ENCODE data around the gene FAM76B.

FAM76B gene

GRCh38 chr11:95793116-95793515, 3.5 kb upstream of the FAM76B start:
- DNase-seq (ENCODE audit: extremely low spot score, insufficient read length, low read depth) = no peak
- no peak for FAIRE-seq

- FAIRE-seq (no peak), DNase-seq (ENCODE audit: extremely low spot score, insufficient read length, low read depth) (no peak)
These were observed 3.1 kb upstream of the FAM76B start for GRCh38 chr11:95792700-95793099.

GRCh38 chr11:95792200-95792599, 2.6 kb upstream of the FAM76B start:
- no peak for FAIRE-seq

GRCh38 chr11:95791709-95792033, 2.1 kb upstream of the FAM76B start:
- DNase-seq (ENCODE audit: extremely low spot score, insufficient read length, low read depth) = no peak
- FAIRE-seq = no peak

More at GRCh38 chr11:95792200-95792599, 2.6 kb upstream of the FAM76B start:
- DNase-seq (ENCODE audit: extremely low spot score, insufficient read length, low read depth) = no peak

DNA sequence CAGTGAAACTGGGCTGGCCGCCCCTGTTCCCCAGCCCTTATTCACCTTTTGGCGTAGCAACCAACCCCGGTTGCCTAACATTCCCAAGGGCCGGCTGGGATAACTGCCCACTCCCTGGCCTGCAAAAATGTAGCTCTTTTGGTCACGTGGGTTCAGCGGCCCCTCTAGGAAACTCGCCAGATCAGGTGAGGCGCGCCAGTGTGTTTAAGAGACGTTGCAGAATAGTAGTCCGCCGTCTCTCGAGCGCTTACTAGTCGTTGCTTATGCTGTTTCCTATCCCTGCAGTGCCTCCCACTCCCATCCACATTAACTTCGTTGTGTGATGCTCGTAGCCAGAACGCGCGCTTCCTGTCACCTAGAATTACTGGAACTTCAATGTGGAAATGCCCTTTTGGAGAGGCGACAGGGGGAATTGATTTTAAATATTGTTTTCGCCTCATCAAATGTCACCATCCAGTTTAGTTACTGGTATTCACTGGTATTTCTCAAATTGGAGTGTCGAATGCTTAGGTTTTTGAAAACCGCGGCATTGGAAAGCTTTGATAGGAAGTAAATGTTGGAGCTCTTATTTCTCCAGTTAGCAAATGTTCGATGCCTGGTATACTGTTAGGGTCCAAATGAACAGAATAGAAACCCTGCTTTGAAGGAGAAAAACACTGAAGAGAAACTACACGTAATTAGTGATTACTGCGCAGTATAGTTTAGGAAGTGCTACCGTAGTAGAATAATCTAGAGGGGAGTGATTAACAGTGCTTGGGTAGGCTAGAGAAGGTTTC, 1.5 kb upstream of the FAM76B start:
- no peak for DNase-seq (ENCODE audit: extremely low spot score, insufficient read length, low read depth)
- peak; percentile 65 for FAIRE-seq

DNA sequence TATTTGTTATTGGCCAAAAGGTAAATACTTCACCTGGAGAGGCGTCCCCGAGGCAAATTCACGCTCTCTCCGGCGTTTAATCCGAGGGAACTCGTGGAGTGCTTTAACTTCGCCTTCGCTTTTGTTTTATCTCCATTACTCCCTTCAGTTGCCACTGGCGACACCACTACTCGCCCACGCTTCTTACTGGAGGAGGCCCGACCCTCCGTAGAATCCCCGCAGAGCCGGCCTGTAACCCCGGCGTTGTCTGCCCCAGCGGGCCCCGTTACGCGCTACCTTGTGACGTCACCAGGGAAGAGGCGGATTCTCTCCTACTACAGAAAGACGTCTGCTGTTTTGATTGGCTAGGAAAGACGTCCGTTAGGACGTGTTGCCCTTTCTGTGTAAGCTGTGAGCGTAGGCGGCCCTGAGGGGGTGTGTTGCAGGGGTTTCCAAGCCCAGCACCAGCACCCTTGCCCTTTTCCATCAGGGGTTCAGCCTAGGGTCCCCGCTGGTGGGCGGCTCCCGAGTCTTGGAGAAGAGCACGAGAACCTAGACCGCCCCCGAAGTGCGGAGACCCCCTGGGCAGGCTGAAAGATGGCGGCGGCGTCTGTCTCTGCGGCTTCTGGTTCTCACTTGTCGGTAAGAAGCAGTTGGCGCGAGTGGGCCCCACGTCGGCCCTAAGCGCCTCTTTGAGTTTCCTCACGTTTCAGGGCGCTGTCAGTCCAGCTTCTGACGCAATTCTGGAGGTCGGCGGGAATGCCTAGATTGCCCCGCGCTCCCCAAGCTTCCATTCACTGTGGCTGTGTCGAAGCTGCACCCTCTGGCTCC, 746 bp upstream of the FAM76B start, which contains the start of gene CEP57:
CEP57 (plus strand) TSS at position 376 of the 810 bp plus-strand sequence; CDS start at position 577, 201 bp downstream.
- FAIRE-seq (no peak), DNase-seq (ENCODE audit: extremely low spot score, insufficient read length, low read depth) (peak; percentile 66)

DNA sequence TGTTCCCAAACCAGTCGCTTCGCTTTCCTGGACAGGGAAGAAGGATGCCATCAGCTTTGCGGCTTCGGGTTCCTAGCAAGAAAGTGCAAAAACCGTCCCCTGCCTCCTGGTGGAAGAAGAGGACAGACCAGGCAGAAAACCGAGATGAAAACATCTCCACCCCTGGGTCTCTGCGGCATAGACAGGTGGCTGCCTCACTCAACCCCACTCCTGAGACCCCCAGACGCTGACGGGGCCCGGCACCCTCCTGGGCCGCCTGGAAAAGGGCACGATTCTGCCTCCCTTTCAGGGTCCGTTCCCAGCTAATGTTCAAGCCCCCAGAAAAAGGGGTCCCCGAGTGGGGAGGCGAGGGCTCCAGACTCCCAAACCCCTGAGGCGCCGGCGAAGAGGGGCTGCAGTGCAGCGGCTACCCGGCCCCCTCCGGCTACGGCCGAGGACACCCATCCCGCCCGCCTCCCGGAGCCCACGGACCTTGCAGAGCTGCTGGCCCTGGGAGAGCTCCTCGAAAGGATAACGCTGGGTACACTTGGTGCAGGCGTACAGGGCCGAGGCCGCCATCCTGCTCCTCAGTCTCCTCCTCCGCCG, 569 bp downstream of the FAM76B start:
- no peak for FAIRE-seq
- DNase-seq (ENCODE audit: extremely low spot score, insufficient read length, low read depth) = no peak

DNA sequence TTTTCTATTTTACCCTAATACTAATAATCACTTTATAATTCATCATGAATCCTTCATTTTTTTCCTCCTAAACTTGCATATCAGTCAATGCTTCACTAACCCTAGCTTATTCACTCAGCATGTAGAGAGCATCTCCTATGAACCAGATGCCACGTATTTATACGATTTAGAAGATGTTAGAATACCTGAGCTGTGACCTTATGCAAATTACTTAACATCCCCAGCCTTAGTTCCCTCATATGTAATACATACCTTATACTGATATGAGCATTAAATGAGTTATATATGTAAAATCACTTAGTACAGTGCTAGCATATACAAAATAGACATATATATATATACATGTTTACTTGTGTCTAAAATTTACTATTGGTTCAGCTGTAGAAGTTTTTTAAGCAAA, 9.0 kb downstream of the FAM76B start:
- DNase-seq (ENCODE audit: extremely low spot score, insufficient read length, low read depth) (no peak), FAIRE-seq (no peak)

DNA sequence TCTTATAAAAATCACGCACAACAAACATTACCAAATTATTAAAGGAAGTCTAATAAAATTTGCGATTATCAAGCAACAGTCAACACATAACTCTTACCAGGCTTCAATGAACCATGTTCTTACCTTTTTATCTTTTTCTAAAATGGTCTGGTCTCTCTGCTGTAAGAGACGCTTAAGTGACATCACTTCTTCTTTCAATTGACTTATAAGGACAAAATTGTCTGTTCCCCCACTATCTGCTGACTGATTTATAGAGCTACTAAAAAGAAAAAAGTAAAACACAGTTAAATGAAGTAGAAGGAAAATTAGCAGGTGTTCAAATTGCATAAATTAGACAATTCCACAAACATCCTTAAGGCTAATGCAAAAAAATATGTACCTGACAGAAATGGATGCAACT, 10.9 kb downstream of the FAM76B start:
- peak; percentile 60 for FAIRE-seq
- no peak for DNase-seq (ENCODE audit: extremely low spot score, insufficient read length, low read depth)

DNA sequence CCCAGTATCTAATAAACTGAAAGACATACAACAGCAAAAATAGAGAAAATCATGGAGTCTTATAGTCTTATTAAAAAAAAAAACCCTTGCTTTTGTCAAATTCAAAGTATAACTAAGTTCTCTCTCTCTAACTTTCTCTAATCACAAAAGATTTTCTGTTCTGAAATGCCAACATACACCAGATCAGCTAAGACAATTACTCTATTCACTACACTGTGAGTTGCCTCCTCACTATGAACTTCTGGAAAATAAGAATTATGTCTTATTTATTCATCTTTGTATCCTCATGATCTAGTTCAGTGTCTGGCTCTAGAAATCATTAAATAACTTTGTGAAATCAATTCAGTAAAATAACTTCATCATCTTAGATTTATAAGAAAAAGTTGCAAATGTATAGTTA, 12.7 kb downstream of the FAM76B start:
- DNase-seq (ENCODE audit: extremely low spot score, insufficient read length, low read depth) (no peak), FAIRE-seq (no peak)

GRCh38 chr11:95768521-95768920, 21.1 kb downstream of the FAM76B start:
- no peak for FAIRE-seq

GRCh38 chr11:95767498-95767897, 22.1 kb downstream of the FAM76B start:
- no peak for DNase-seq (ENCODE audit: extremely low spot score, insufficient read length, low read depth)
- FAIRE-seq = no peak

More at GRCh38 chr11:95768521-95768920, 21.1 kb downstream of the FAM76B start:
- no peak for DNase-seq (ENCODE audit: extremely low spot score, insufficient read length, low read depth)

DNA sequence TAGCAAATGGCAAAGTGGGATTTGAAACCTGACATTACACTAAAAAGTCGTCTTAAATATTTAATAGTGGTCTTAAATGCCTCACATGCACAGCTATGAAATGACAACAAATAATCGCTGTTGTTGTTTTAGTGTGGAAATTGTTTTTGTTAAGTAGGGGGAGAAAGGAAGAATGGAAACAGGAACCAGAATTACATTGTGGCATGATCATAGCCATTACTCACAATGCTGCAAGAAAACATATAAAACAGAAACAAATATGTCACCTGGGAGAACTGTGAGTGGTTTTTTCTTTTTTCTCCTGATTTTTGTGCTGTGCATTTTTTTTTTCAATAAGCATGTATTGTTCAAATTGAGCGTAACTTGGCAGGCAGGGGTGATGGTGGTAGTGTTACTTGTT, 22.9 kb downstream of the FAM76B start:
- FAIRE-seq = no peak
- DNase-seq (ENCODE audit: extremely low spot score, insufficient read length, low read depth) = no peak

- DNase-seq (ENCODE audit: extremely low spot score, insufficient read length, low read depth) (peak; percentile 22), FAIRE-seq (peak; percentile 75)
These were observed 25.2 kb downstream of the FAM76B start for GRCh38 chr11:95764267-95764898.

DNA sequence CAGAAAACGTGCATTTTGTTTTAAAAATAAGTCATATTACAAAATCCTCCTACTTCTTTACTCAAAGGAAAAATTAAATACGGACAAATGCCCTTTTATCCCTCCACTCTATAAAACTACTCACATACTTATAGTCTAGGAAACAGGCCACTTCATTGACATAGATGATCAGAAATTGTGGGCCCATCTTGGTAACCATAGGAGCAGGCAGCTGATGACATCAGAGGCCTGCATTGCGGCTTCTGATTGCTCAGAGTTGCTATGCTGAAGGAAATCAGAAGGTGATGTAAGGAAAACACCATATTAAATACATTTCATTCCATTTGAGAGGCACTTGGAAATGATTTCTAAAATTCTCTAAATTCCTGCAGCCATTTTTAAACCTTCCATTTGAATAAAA, 27.0 kb downstream of the FAM76B start:
- no peak for FAIRE-seq
- DNase-seq (ENCODE audit: extremely low spot score, insufficient read length, low read depth) = no peak

DNA sequence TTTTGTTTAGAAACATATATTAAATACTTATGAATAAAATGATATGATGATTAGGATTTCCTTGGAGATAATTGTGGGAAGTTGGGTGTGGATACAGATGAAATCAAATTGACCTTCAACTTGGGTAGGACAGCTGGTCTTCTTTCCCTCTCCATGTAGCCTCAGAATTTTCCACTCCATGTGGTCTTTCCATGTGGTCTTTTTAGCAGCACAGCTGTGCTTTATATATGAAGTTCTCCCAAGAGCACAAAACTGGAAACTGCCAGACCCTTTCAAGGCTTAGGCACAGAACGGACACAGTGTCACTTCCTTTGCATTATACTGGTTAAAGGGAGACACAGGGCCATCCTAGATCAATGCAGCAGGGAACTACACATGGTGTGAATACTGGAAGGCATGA, 28.6 kb downstream of the FAM76B start:
- no peak for FAIRE-seq

DNA sequence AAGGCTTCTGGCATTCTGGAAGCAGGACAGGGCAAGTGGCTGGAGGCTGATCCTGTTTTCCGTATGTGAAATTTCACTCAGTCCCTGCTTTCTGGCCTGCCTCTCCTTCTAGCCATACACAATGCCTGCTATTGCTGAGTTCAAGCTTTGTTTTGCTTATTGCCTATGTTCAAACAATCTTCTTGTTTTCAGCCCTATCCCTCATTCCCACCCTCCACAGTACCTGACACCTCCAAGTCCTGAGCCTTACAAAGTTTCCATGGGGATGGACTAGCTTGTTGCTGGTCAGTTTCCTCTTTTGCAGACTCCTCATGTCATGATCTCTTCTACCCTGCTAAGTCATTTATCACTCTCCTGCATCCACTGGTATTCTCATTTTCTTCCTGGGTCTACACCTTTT, 38.1 kb downstream of the FAM76B start:
- no peak for FAIRE-seq
- no peak for DNase-seq (ENCODE audit: extremely low spot score, insufficient read length, low read depth)

More for the DNA sequence above, 28.6 kb downstream of the FAM76B start:
- no peak for DNase-seq (ENCODE audit: extremely low spot score, insufficient read length, low read depth)

DNA sequence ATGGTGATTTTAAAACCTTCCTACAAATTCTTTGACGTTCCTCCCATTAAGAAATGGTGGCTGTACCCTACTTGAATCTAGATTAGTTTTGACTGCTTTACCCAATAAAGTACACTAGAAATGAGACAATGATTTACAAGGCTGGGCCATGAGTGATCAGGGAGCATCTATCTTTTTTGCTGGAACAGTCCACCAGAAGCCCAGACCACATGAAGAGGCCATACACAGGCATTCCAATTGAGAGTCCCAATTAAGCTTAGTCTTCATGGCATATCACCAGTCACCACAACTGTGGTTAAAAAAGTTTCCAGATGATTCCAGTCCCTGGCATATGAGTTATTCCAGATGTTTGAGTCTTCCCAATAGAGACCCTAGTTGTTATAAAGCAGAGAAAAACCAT, 39.5 kb downstream of the FAM76B start:
- DNase-seq (ENCODE audit: extremely low spot score, insufficient read length, low read depth) (no peak), FAIRE-seq (no peak)

DNA sequence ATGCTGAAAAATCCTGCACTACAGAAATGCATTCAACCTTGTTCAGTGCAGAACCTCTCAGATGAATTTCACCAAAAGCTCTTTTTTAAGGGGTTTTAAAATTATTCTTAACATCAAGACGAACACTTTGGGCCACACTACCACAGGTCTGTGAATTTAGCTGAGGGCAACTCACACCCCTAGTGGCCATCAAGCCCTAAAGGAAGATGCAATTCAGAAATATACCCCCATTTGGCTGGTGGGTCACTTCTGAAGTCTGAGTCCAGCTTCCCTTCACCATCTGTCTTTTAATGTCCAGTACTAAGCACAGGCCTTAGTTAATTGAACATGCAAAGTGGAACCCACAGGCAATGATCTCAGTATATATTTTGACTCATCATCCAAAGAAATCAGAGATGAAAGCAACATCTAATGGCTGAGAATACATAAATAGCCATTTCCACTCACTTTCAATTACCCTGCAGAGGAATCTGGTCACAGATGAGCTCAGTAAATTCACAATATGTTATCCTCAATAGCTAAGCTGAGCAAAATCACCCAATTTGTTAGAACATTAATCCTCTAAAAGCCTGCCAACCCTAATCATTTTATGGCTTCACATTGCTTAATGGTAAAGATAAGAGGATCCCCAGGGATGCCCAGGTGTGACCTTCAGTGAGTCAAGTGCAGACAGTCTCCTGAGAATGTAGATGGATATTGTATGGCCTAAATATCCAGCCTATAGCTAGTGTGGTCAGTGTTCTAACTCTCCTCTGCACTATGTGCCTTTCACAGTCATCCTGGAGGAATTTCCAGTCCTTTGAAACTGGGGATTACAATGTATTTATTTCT, 50.3 kb downstream of the FAM76B start:
- no peak for FAIRE-seq
- DNase-seq (ENCODE audit: extremely low spot score, insufficient read length, low read depth) = no peak

DNA sequence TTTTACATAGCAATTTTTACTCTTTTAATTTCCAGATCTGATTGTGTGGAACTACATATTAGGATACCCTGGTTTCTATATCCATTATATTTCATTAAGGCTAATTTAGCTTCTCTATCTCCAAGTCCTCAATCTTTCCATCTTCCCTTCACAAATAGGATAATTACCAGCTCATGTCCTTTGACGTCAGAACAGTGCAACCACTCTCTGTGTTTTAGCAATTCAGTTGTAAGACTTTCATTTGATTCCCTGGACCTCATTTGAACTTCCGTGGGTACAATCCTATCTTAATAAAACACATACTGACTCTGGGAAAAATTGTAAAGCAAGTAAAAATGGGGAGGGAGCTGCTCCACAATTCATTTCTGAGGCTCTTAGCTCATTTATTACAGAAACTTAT, 52.8 kb downstream of the FAM76B start:
- FAIRE-seq = no peak
- DNase-seq (ENCODE audit: extremely low spot score, insufficient read length, low read depth) = no peak
